CD14-positive monocyte (primary cell): ENCODE data around the gene BRIP1. TPM values are rescaled to one million over a fixed set of nuclear protein-coding genes. Genes with fewer than 3 reads are reported as not detected.

Source experiments
- DNase-seq, 3 donors: peaks; one replicate each; pipeline ENCODE4 v3.0.0-alpha.2; 2011 to 2022
- H2AFZ ChIP-seq: 2 replicates; pipeline ENCODE4 v1.6.0; 2012; ENCODE audit warnings: mild to moderate bottlenecking, low read depth, low read length, inconsistent platforms; ENCODE audit not compliant: insufficient read depth, poor library complexity, severe bottlenecking
- H3K27ac ChIP-seq, 2 donors: 1 replicate in 1 of 2; 2 replicates in 1 of 2; pipeline ENCODE4 v1.5.1; 2012 to 2013; ENCODE audit warnings: low read length in 2 of 2, control low read depth in 1 of 2, inconsistent platforms in 1 of 2, low read depth in 1 of 2, mild to moderate bottlenecking in 1 of 2
- H3K27me3 ChIP-seq, 2 donors: one replicate each; pipeline versions ENCODE4 v1.6.0 to v1.6.1; 2011 to 2013; ENCODE audit warnings: low read length in 2 of 2; ENCODE audit not compliant: control insufficient read depth in 2 of 2, insufficient read depth in 2 of 2
- H3K36me3 ChIP-seq, 2 donors: replicated peaks in 1 of 2; 1 replicate in 1 of 2; 2 replicates in 1 of 2; pipeline versions ENCODE4 v1.5.1 to v1.6.1; 2012 to 2013; ENCODE audit warnings: low read length in 2 of 2, control low read depth in 1 of 2, inconsistent platforms in 1 of 2, mild to moderate bottlenecking in 1 of 2; ENCODE audit not compliant: insufficient read depth in 2 of 2, control insufficient read depth in 1 of 2
- H3K4me1 ChIP-seq, 2 donors: 1 replicate in 1 of 2; 2 replicates in 1 of 2; pipeline versions ENCODE4 v1.5.1 to v1.6.1; 2012 to 2013; ENCODE audit warnings: low read length in 2 of 2, control low read depth in 1 of 2, inconsistent platforms in 1 of 2, mild to moderate bottlenecking in 1 of 2, moderate library complexity in 1 of 2; ENCODE audit not compliant: insufficient read depth in 2 of 2, control insufficient read depth in 1 of 2
- H3K4me2 ChIP-seq: replicated peaks from 2 replicates; pipeline ENCODE3; 2012; ENCODE audit warnings: low read length, moderate library complexity, mild to moderate bottlenecking; ENCODE audit not compliant: poor library complexity, severe bottlenecking; ENCODE audit errors: extremely low read depth
- H3K4me3 ChIP-seq, 3 experiments: fragments of 200-600 bp in 1 of 3; sonication (generic) in 1 of 3; replicated peaks in 1 of 3; 1 replicate in 2 of 3; 2 replicates in 1 of 3; pipeline ENCODE4 v1.5.1; 2011 to 2013; ENCODE audit warnings: low read length in 3 of 3, mild to moderate bottlenecking in 3 of 3, control low read depth in 2 of 3, low read depth in 2 of 3, inconsistent platforms in 1 of 3, moderate library complexity in 1 of 3
- H3K79me2 ChIP-seq: 2 replicates; pipeline ENCODE4 v1.6.0; 2012; ENCODE audit warnings: mild to moderate bottlenecking, control low read depth, inconsistent platforms, low read length, moderate library complexity; ENCODE audit not compliant: insufficient read depth
- H3K9ac ChIP-seq: 2 replicates; pipeline ENCODE4 v1.6.0; 2017; ENCODE audit warnings: low read length, mild to moderate bottlenecking; ENCODE audit not compliant: insufficient read depth, poor library complexity, severe bottlenecking
- H3K9me3 ChIP-seq, 2 donors: replicated peaks in 1 of 2; 1 replicate in 1 of 2; 2 replicates in 1 of 2; pipeline versions ENCODE4 v1.5.1 to v1.6.1; 2012 to 2013; ENCODE audit warnings: low read length in 2 of 2, control low read depth in 1 of 2; ENCODE audit not compliant: control insufficient read depth in 1 of 2, insufficient read depth in 1 of 2
- H4K20me1 ChIP-seq: 2 replicates; pipeline ENCODE4 v1.6.0; 2012; ENCODE audit warnings: mild to moderate bottlenecking, low read length, control low read depth, moderate library complexity; ENCODE audit not compliant: insufficient read depth
- H3K27ac Mint-ChIP-seq, 7 donors: one replicate each; pipeline ENCODE4 v1.8.0; 2020; ENCODE audit warnings: mild to moderate bottlenecking in 7 of 7, mixed read lengths in 7 of 7, moderate library complexity in 6 of 7, inconsistent platforms in 2 of 7
- H3K27me3 Mint-ChIP-seq, 3 donors: one replicate each; pipeline ENCODE4 v1.8.0; 2021 to 2022; ENCODE audit warnings: low read depth in 3 of 3, mild to moderate bottlenecking in 3 of 3, mixed read lengths in 3 of 3, moderate library complexity in 3 of 3, inconsistent platforms in 1 of 3
- H3K36me3 Mint-ChIP-seq, 2 donors: one replicate each; pipeline ENCODE4 v1.8.0; 2020; ENCODE audit warnings: mixed read lengths in 2 of 2, inconsistent platforms in 1 of 2, mild to moderate bottlenecking in 1 of 2
- H3K4me1 Mint-ChIP-seq: one replicate; pipeline ENCODE4 v1.8.0; 2020; ENCODE audit warnings: mild to moderate bottlenecking, mixed read lengths
- H3K4me3 Mint-ChIP-seq, 2 donors: one replicate each; pipeline ENCODE4 v1.8.0; 2020; ENCODE audit warnings: mild to moderate bottlenecking in 2 of 2, mixed read lengths in 2 of 2, moderate library complexity in 1 of 2
- H3K9me3 Mint-ChIP-seq, 7 donors: one replicate each; pipeline ENCODE4 v1.8.0; 2020 to 2022; ENCODE audit warnings: mixed read lengths in 7 of 7, mild to moderate bottlenecking in 6 of 7, moderate library complexity in 6 of 7, inconsistent platforms in 2 of 7
- WGBS: methylation state at CpG from one replicate; pipeline ENCODE4 v1.1.5; 2013; ENCODE audit warnings: missing lambda C conversion rate; ENCODE audit not compliant: insufficient coverage; 5-methylcytosine and 5-hydroxymethylcytosine counted together
- intact Hi-C, 2 donors: fragments of 100-400 bp; cut with micrococcal nuclease; formaldehyde crosslinking; loops; one replicate each; pipeline versions ENCODE4 v1.15.0 to v1.15.1; 2023
- polyA plus RNA-seq, 3 donors: library from polyadenylated mRNA; depleted of rRNA in 1 of 3; unstranded in 2 of 3; stranded (reverse) in 1 of 3; fragments of 300-500 nt in 2 of 3; fragments of >200 nt in 1 of 3; fragmentation: Illumina TruSeq in 2 of 3; gene quantifications; 1 replicate in 2 of 3; 2 replicates in 1 of 3; pipeline ENCODE4 v1.2.3, GENCODE V29; 2012 to 2021
- TF ChIP-seq, protein P1 (sequence below): fragments of 200-600 bp; IDR thresholded peaks from one replicate; pipeline ENCODE4 v1.8.0; 2022; ENCODE audit warnings: antibody characterized with exemption, mild to moderate bottlenecking

BRIP1 gene
- polyA plus RNA-seq, 3 donors, result 0.11 to 0.12 TPM; not detected in 1

DNA sequence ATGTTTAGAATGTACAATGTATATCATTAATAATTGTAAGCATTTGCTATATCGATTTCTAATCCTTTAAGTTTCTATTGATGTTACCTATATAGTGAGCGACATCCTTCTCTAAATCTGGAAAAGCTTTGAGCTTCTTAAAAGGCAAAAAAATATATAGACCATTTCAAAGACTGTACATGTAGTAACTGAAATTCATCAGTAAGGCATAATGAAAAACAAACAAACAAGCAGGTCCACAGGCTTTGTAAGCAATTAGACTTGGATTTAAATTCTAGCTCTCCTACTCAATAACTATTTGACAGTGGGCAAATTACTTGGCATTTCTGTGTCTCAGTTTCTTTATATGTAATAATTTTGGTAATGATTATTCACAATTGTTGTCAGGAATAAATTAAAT, 220.6 kb downstream of the BRIP1 start:
- Histone ChIP-seq H3K27me3 (no peaks in the 10 kb centered on the region), H3K27ac (no peak overlapping the region), H3K9me3 (no peaks in the 10 kb centered on the region), H3K4me2 (no peak overlapping the region), H3K4me1 (no peaks in the 10 kb centered on the region), H3K9ac (no peak overlapping the region), H3K36me3 (no peaks in the 10 kb centered on the region), H3K4me3 (no peak overlapping the region), H4K20me1 (no peaks in the 10 kb centered on the region), H2AFZ (no peak overlapping the region), H3K79me2 (no peaks in the 10 kb centered on the region)
- TF ChIP-seq, protein P1, sequence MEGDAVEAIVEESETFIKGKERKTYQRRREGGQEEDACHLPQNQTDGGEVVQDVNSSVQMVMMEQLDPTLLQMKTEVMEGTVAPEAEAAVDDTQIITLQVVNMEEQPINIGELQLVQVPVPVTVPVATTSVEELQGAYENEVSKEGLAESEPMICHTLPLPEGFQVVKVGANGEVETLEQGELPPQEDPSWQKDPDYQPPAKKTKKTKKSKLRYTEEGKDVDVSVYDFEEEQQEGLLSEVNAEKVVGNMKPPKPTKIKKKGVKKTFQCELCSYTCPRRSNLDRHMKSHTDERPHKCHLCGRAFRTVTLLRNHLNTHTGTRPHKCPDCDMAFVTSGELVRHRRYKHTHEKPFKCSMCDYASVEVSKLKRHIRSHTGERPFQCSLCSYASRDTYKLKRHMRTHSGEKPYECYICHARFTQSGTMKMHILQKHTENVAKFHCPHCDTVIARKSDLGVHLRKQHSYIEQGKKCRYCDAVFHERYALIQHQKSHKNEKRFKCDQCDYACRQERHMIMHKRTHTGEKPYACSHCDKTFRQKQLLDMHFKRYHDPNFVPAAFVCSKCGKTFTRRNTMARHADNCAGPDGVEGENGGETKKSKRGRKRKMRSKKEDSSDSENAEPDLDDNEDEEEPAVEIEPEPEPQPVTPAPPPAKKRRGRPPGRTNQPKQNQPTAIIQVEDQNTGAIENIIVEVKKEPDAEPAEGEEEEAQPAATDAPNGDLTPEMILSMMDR, result no peak
- no peak overlapping the region for H3K27ac Mint-ChIP-seq
- no peaks in the 10 kb centered on the region for H3K36me3 Mint-ChIP-seq
- no CpG with 5 or more reads among the region's 2 CpGs for WGBS
- H3K9me3 Mint-ChIP-seq, result peaks cover 0 to 2% (median 0%) of the 10 kb centered on the region in 7 donors
- DNase-seq, result no peak
- H3K27me3 Mint-ChIP-seq, result peaks cover 0 to 7% (median 3%) of the 10 kb centered on the region in 3 donors
- intact Hi-C loops, result no loop called here
- H3K4me1 Mint-ChIP-seq, result no peaks in the 10 kb centered on the region
- no peak overlapping the region for H3K4me3 Mint-ChIP-seq

DNA sequence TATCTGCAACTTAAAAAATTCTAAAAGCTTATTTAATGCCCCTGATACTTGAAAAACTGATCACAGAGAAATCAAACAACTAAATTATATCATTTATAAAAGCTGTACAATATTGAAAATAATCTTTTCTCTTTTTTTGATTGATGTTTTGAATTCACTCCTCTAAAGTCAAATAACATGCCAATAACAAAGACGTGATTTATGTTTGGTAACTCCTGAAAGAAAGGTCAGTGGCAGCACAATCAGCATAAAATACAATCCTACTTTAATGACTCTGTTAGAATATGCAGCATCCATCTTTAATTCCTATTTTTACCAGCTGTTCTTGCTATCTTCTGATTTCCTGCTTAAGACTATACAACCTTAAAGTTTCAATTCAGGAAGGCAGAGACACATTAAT, 221.6 kb downstream of the BRIP1 start:
- H3K36me3 Mint-ChIP-seq, result no peaks in the 10 kb centered on the region
- Histone ChIP-seq H3K79me2 (no peaks in the 10 kb centered on the region), H3K27me3 (no peaks in the 10 kb centered on the region), H3K9ac (no peak overlapping the region), H3K9me3 (no peaks in the 10 kb centered on the region), H4K20me1 (no peaks in the 10 kb centered on the region), H2AFZ (no peak overlapping the region), H3K4me2 (no peak overlapping the region), H3K4me1 (no peaks in the 10 kb centered on the region), H3K27ac (no peak overlapping the region), H3K36me3 (no peaks in the 10 kb centered on the region), H3K4me3 (no peak overlapping the region)
- DNase-seq, result no peak
- TF ChIP-seq, protein P1, result no peak
- intact Hi-C loops, result no loop called here
- H3K4me3 Mint-ChIP-seq, result no peak overlapping the region
- no CpG with 5 or more reads among the region's 1 CpG for WGBS
- H3K4me1 Mint-ChIP-seq, result no peaks in the 10 kb centered on the region
- H3K27me3 Mint-ChIP-seq, result peaks cover 0 to 9% (median 5%) of the 10 kb centered on the region in 3 donors
- H3K27ac Mint-ChIP-seq, result no peak overlapping the region
- no peaks in the 10 kb centered on the region for H3K9me3 Mint-ChIP-seq
